Mesendoderm (in vitro differentiated cells): ENCODE results near the gene PPIL3.

Experiments
- DNase-seq: peaks from one replicate; pipeline ENCODE4 v3.0.0; 2013
- H2AK5ac ChIP-seq: 2 replicates; pipeline ENCODE4 v1.6.1; 2013; ENCODE audit warnings: low read length, inconsistent platforms
- H2BK120ac ChIP-seq: 2 replicates; pipeline ENCODE4 v1.6.1; 2013; ENCODE audit warnings: low read depth, mild to moderate bottlenecking, low read length, moderate library complexity, mixed read lengths
- H2BK15ac ChIP-seq: replicated peaks from 2 replicates; pipeline ENCODE4 v1.6.1; 2013; ENCODE audit warnings: low read depth, mild to moderate bottlenecking, moderate library complexity
- H2BK5ac ChIP-seq: 2 replicates; pipeline ENCODE4 v1.6.1; 2013; ENCODE audit warnings: low read length, inconsistent platforms
- H3K18ac ChIP-seq: 2 replicates; pipeline ENCODE4 v1.6.1; 2013; ENCODE audit warnings: mild to moderate bottlenecking, low read length, mixed read lengths
- H3K23ac ChIP-seq: one replicate; pipeline ENCODE4 v1.6.1; 2013; ENCODE audit warnings: low read length
- H3K27ac ChIP-seq: 2 replicates; pipeline ENCODE4 v1.5.1; 2013; ENCODE audit warnings: low read depth, mild to moderate bottlenecking, inconsistent platforms, low read length, moderate library complexity
- H3K27me3 ChIP-seq: 2 replicates; pipeline ENCODE4 v1.6.1; 2013; ENCODE audit warnings: low read length, control low read depth, mild to moderate bottlenecking, inconsistent platforms; ENCODE audit not compliant: insufficient read depth, poor library complexity
- H3K36me3 ChIP-seq: 2 replicates; pipeline ENCODE4 v1.6.1; 2013; ENCODE audit warnings: low read length, inconsistent platforms; ENCODE audit not compliant: control insufficient read depth, insufficient read depth
- H3K4ac ChIP-seq: one replicate; pipeline ENCODE4 v1.6.1; 2013; ENCODE audit warnings: low read depth, mild to moderate bottlenecking, low read length, moderate library complexity
- H3K4me1 ChIP-seq: 2 replicates; pipeline ENCODE4 v1.6.1; 2013; ENCODE audit warnings: low read depth, low read length, inconsistent platforms; ENCODE audit not compliant: control insufficient read depth
- H3K4me2 ChIP-seq: 2 replicates; pipeline ENCODE4 v1.6.1; 2013; ENCODE audit warnings: low read length
- H3K4me3 ChIP-seq: 2 replicates; pipeline ENCODE4 v1.5.1; 2013; ENCODE audit warnings: mild to moderate bottlenecking, low read length
- H3K56ac ChIP-seq: one replicate; pipeline ENCODE4 v1.6.1; 2013; ENCODE audit warnings: low read length
- H3K79me1 ChIP-seq: 2 replicates; pipeline ENCODE4 v1.6.1; 2013; ENCODE audit warnings: low read length, inconsistent platforms
- H3K79me2 ChIP-seq: 2 replicates; pipeline ENCODE4 v1.6.1; 2013; ENCODE audit warnings: mild to moderate bottlenecking, low read length; ENCODE audit not compliant: control insufficient read depth, insufficient read depth
- H3K9ac ChIP-seq: 2 replicates; pipeline ENCODE4 v1.6.1; 2013; ENCODE audit warnings: low read length, inconsistent platforms
- H4K5ac ChIP-seq: one replicate; pipeline ENCODE4 v1.6.1; 2013; ENCODE audit warnings: low read length
- H4K8ac ChIP-seq: one replicate; pipeline ENCODE4 v1.6.1; 2013; ENCODE audit warnings: low read depth, mild to moderate bottlenecking, control low read depth, low read length, moderate library complexity
- WGBS: extraction: QIAGEN DNeasy Blood & Tissue Kit; methylation state at CpG from one replicate; pipeline ENCODE4 v1.1.7; 2013; ENCODE audit warnings: low lambda C conversion rate, missing lambda C conversion rate; ENCODE audit not compliant: insufficient coverage; ENCODE audit errors: extremely low coverage; 5-methylcytosine and 5-hydroxymethylcytosine counted together

PPIL3 gene

DNA sequence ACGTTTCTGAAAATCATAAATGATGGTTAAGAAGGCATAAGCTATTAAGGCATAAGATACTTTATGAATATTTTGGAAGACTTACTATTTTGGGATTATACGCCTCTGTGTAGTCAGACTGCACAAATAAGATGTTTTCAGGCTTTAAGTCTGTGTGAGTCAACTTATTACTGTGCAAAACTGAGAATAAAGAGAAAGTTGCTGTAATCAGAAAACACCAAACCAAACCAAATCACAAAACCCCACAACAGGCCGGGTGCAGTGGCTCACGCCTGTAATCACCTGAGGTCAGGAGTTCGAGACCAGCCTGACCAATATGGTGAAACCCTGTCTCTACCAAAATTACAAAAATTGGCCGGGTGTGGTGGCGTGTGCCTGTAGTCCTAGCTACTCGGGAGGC, 32.1 kb downstream of the PPIL3 start:
- H2BK5ac ChIP-seq = no peak overlapping the region
- no peak overlapping the region for H3K18ac ChIP-seq
- no peak overlapping the region for H3K4ac ChIP-seq
- H3K4me2 ChIP-seq = no peak overlapping the region
- no CpG with 5 or more reads among the region's 8 CpGs for WGBS
- no peak overlapping the region for H3K4me3 ChIP-seq
- no peak overlapping the region for H2AK5ac ChIP-seq
- no peaks in the 10 kb centered on the region for H3K79me1 ChIP-seq
- H4K5ac ChIP-seq = no peak overlapping the region
- H3K79me2 ChIP-seq = peaks cover 13% of the 10 kb centered on the region
- peaks cover 2% of the 10 kb centered on the region for H3K4me1 ChIP-seq
- H3K27ac ChIP-seq = no peak overlapping the region
- H4K8ac ChIP-seq = no peak overlapping the region
- H3K23ac ChIP-seq = no peak overlapping the region
- no peak overlapping the region for H2BK120ac ChIP-seq
- H3K9ac ChIP-seq = no peak overlapping the region
- no peak overlapping the region for H3K56ac ChIP-seq
- no peak overlapping the region for H2BK15ac ChIP-seq
- H3K36me3 ChIP-seq = no peaks in the 10 kb centered on the region
- H3K27me3 ChIP-seq = no peaks in the 10 kb centered on the region
- DNase-seq = no peak

DNA sequence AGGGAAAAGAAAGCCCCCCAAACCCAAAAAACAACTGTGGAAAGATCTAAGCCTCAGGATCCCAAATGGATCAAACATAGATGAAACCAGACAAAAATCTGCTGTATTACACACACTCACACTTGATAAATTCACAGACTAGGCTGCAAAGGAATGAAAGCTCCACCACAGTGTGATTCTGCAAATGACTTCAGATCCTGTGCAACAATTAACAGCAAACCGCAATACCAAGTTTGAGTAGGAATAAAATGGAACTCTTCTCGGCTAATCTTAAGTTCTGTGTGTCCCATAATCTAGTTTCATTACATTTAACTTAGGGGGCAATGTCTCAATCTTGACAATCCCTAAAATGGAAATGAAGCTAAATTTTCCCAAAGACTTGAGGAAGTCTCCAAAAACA, 36.3 kb downstream of the PPIL3 start:
- no peak overlapping the region for H3K4me2 ChIP-seq
- no peak overlapping the region for H3K18ac ChIP-seq
- no peak overlapping the region for H3K4ac ChIP-seq
- H4K5ac ChIP-seq = no peak overlapping the region
- H3K9ac ChIP-seq = no peak overlapping the region
- no peak overlapping the region for H3K56ac ChIP-seq
- H4K8ac ChIP-seq = no peak overlapping the region
- H3K4me3 ChIP-seq = no peak overlapping the region
- no peaks in the 10 kb centered on the region for H3K79me2 ChIP-seq
- no peaks in the 10 kb centered on the region for H3K4me1 ChIP-seq
- no peaks in the 10 kb centered on the region for H3K27me3 ChIP-seq
- peaks cover 5% of the 10 kb centered on the region for H3K36me3 ChIP-seq
- H3K27ac ChIP-seq = no peak overlapping the region
- no peak overlapping the region for H2BK120ac ChIP-seq
- no peak for DNase-seq
- H2BK5ac ChIP-seq = no peak overlapping the region
- H3K23ac ChIP-seq = no peak overlapping the region
- H2BK15ac ChIP-seq = no peak overlapping the region
- no peaks in the 10 kb centered on the region for H3K79me1 ChIP-seq
- no CpG with 5 or more reads among the region's 2 CpGs for WGBS
- H2AK5ac ChIP-seq = no peak overlapping the region

DNA sequence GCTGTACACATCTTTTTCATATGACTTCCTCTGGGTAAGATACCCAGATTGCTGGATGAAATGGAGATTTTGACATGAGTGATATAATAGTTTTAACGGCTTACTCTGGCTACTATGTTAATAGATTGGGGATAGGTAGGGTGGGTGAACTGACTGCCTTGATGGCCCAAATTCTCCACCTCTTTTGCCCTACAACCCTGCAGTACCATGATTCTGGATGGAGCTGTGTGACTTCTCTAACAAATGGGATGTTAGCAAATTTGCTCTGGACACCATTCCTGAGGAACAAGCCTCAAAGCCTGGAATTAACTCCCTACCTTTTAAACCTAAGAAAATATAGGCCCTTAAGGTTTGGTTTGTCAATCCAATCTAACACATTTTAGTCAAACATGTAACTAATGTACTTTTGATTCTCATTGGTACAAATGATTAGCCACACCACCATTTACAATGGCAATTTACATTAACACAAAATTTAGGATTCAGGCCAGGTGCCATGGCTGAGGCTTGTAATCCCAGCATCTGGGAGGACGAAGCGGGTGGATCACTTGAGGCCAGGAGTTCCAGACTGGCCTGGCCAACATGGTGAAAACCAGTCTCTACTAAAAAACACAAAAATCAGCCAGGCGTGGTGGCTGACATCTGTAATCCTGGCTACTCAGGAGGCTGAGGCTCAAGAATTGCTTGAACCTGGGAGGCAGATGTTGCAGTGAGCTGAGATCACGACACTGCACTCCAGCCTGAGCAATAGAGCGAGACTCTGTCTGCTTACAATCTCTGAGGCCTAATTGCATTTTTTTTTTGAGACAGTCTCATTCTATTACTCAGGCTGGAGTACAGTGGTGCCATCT, 37.3 kb downstream of the PPIL3 start:
- Histone ChIP-seq H2BK15ac (no peak overlapping the region), H3K4ac (no peak overlapping the region), H3K18ac (no peak overlapping the region), H2BK120ac (no peak overlapping the region), H4K5ac (no peak overlapping the region), H2AK5ac (no peak overlapping the region), H3K4me3 (no peak overlapping the region), H2BK5ac (no peak overlapping the region), H3K4me1 (no peaks in the 10 kb centered on the region), H4K8ac (no peak overlapping the region), H3K23ac (no peak overlapping the region), H3K36me3 (peaks cover 5% of the 10 kb centered on the region), H3K4me2 (no peak overlapping the region), H3K79me2 (no peaks in the 10 kb centered on the region), H3K9ac (no peak overlapping the region), H3K56ac (no peak overlapping the region), H3K27me3 (no peaks in the 10 kb centered on the region), H3K79me1 (no peaks in the 10 kb centered on the region), H3K27ac (no peak overlapping the region)
- WGBS = no CpG with 5 or more reads among the region's 6 CpGs
- DNase-seq = no peak

DNA sequence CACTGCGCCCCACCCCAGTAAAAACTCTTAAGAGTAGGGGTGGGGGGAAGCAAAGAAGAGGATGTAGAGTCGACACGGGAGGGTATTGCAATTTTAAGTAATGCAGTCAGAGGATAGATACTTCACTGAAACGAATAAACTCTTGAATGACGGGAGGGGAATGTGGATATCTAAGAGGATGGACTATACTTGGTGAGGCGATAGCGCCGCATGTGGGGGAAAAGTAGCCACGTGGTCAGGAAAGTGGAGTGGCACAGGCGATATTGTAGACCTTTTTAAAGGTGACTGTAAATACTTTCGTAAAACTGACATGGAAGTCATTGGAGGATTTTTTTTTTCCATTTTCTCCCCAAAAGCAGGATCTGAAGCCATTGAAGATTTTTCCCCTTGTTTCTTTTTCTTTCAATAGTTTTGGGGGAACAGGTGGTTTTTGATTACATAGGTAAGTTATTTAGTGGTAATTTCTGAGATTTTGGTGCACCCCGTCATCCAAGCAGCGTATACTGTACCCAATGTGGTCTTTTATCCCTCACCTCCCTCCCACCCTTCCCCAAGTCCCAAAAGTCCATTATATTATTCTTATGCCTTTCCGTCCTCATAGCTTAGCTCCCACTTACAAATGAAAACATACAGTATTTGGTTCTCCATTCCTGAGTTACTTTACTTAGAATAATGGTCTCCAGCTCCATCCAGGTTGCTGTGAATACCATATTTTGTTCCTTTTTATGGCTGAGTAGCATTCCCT, 38.2 kb downstream of the PPIL3 start:
- Histone ChIP-seq H2BK15ac (no peak overlapping the region), H2AK5ac (no peak overlapping the region), H3K79me1 (no peaks in the 10 kb centered on the region), H2BK120ac (no peak overlapping the region), H3K4me3 (no peak overlapping the region), H4K5ac (no peak overlapping the region), H3K27me3 (no peaks in the 10 kb centered on the region), H3K4ac (no peak overlapping the region), H3K27ac (no peak overlapping the region), H4K8ac (no peak overlapping the region), H3K9ac (no peak overlapping the region), H3K18ac (no peak overlapping the region), H3K23ac (no peak overlapping the region), H3K36me3 (peaks cover 5% of the 10 kb centered on the region), H2BK5ac (no peak overlapping the region), H3K79me2 (no peaks in the 10 kb centered on the region), H3K4me1 (no peaks in the 10 kb centered on the region), H3K56ac (no peak overlapping the region), H3K4me2 (no peak overlapping the region)
- DNase-seq = no peak
- WGBS = no CpG with 5 or more reads among the region's 14 CpGs

DNA sequence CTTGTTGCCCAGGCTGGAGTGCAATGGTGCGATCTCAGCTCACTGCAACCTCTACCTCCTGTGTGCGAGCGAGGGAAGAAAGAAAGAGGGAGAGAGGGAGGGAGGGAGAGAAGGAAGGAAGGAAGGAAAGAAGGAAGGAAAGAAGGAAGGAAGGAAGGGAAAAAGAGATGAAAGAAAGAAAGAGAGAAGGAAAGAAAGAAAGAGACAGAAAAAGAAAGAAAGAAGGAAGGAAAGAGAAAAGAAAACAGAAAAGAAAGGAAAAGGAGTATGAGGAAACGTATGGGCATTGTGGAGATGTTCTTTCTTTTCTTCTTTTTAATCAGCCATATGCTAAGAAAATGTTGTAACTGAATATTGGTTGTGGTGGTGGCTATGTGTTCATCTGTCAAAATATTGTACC, 40.9 kb downstream of the PPIL3 start:
- Histone ChIP-seq H3K4me1 (no peaks in the 10 kb centered on the region), H4K8ac (no peak overlapping the region), H3K23ac (no peak overlapping the region), H3K27ac (no peak overlapping the region), H2AK5ac (no peak overlapping the region), H2BK120ac (no peak overlapping the region), H3K27me3 (no peaks in the 10 kb centered on the region), H3K4me2 (no peak overlapping the region), H3K18ac (no peak overlapping the region), H3K79me1 (no peaks in the 10 kb centered on the region), H4K5ac (no peak overlapping the region), H2BK15ac (no peak overlapping the region), H3K56ac (no peak overlapping the region), H2BK5ac (no peak overlapping the region), H3K79me2 (no peaks in the 10 kb centered on the region), H3K4me3 (no peak overlapping the region), H3K4ac (no peak overlapping the region), H3K36me3 (peaks cover 5% of the 10 kb centered on the region), H3K9ac (no peak overlapping the region)
- WGBS = no CpG with 5 or more reads among the region's 4 CpGs
- no peak for DNase-seq
